Lower lobe of right lung (tissue), 2 donors: ENCODE measurements around the gene LGALS9. TPM values are rescaled to one million over a fixed set of nuclear protein-coding genes. Genes with fewer than 3 reads are reported as not detected.

Source experiments
- ATAC-seq, 2 donors: fragments of 200-7000 bp; cut with Tn5 transposase; one replicate each; pipeline ENCODE4 v1.9.1; 2020 to 2022; ENCODE audit warnings: mild to moderate bottlenecking in 2 of 2, moderate library complexity in 2 of 2
- DNase-seq: peaks from one replicate; pipeline ENCODE4 v3.0.0-alpha.2; 2020
- H3K27ac ChIP-seq: fragments of 200-600 bp; one replicate; pipeline ENCODE4 v1.8.0; 2022
- H3K27me3 ChIP-seq: fragments of 200-600 bp; one replicate; pipeline ENCODE4 v1.8.0; 2022; ENCODE audit warnings: low read depth
- H3K36me3 ChIP-seq: fragments of 200-600 bp; one replicate; pipeline ENCODE4 v1.8.0; 2022; ENCODE audit warnings: mild to moderate bottlenecking
- H3K4me1 ChIP-seq: fragments of 200-600 bp; one replicate; pipeline ENCODE4 v1.8.0; 2022
- H3K4me3 ChIP-seq: fragments of 200-600 bp; one replicate; pipeline ENCODE4 v1.8.0; 2022; ENCODE audit warnings: mild to moderate bottlenecking
- H3K9me3 ChIP-seq: fragments of 200-600 bp; one replicate; pipeline ENCODE4 v1.8.0; 2022
- intact Hi-C: fragments of 100-400 bp; cut with DNase I; formaldehyde crosslinking; loops from one replicate; pipeline ENCODE4 v1.11.0; 2022
- total RNA-seq: library from RNA; stranded (reverse); fragmentation: NEBNext Ultra II Directional; extraction: Animal tissue kit (Norgen Biotek cat#: 25700); gene quantifications from one replicate; pipeline ENCODE4 v1.2.1, GENCODE V29; 2021
- TF ChIP-seq, protein P1 (sequence below): fragments of 200-600 bp; IDR thresholded peaks from one replicate; pipeline ENCODE4 v1.8.0; 2022; ENCODE audit warnings: antibody characterized with exemption, mild to moderate bottlenecking
- donor health status: DM: no; HTN: yes; CAD: no; lungs with severe emphysema.

LGALS9 gene
- total RNA-seq, 1 donor from 2014 or later: 349 TPM

DNA sequence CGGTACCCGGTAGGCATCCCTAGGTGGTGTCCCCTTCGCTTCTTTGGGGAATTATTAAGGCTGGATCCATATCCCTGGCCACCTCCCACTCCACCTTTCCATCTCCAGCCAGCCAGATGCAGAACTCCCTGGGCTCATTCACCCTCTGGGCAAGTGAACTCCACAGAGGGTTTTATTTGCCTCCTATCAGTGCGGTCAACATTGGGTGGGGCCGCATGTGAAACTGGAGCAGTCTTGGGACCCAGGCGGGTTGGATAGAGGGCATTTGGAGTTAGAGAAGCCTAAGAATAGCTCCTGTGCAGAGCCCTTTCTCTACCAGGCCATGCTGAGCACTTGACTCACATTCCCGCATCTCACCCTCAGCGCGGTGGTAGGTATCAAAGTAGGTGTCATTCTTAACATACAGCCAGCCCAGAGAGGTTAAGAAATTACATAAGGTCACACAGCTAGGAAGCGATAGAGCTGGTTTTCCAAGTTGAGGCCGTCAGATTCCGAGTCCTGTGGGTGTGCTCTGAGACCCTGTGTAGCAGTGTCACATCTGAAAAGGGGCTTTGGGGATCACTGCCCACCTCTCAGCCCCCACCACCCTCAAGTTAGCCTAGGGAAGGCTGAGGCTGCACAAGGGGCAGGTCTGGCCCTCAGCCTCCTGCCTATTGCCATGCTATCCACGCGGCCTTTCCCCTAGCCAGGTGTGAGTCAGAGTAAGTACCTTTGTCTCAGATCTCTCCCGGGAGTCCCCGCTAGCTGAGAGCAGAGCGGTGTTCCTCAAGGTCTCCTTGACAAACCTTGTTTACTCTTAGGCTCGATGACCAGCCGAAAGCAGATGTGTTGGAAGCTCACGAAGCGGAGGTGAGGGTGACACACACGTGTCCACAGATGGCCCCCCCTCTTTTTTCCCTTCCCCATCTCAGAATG is 26.9 kb upstream of the LGALS9 start:
- DNase-seq: no peak
- no peak overlapping the region for H3K4me3 ChIP-seq
- no peaks in the 10 kb centered on the region for H3K9me3 ChIP-seq
- ATAC-seq: no peak
- intact Hi-C loops: loop anchor here (10.0 kb wide), 2 partner anchors 249 to 369 kb away; no protein-coding TSS in a partner anchor
- no peak overlapping the region for H3K27ac ChIP-seq
- TF ChIP-seq, protein P1, sequence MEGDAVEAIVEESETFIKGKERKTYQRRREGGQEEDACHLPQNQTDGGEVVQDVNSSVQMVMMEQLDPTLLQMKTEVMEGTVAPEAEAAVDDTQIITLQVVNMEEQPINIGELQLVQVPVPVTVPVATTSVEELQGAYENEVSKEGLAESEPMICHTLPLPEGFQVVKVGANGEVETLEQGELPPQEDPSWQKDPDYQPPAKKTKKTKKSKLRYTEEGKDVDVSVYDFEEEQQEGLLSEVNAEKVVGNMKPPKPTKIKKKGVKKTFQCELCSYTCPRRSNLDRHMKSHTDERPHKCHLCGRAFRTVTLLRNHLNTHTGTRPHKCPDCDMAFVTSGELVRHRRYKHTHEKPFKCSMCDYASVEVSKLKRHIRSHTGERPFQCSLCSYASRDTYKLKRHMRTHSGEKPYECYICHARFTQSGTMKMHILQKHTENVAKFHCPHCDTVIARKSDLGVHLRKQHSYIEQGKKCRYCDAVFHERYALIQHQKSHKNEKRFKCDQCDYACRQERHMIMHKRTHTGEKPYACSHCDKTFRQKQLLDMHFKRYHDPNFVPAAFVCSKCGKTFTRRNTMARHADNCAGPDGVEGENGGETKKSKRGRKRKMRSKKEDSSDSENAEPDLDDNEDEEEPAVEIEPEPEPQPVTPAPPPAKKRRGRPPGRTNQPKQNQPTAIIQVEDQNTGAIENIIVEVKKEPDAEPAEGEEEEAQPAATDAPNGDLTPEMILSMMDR: no peak
- no peaks in the 10 kb centered on the region for H3K27me3 ChIP-seq
- H3K36me3 ChIP-seq: peaks cover 58% of the 10 kb centered on the region
- peaks cover 10% of the 10 kb centered on the region for H3K4me1 ChIP-seq

DNA sequence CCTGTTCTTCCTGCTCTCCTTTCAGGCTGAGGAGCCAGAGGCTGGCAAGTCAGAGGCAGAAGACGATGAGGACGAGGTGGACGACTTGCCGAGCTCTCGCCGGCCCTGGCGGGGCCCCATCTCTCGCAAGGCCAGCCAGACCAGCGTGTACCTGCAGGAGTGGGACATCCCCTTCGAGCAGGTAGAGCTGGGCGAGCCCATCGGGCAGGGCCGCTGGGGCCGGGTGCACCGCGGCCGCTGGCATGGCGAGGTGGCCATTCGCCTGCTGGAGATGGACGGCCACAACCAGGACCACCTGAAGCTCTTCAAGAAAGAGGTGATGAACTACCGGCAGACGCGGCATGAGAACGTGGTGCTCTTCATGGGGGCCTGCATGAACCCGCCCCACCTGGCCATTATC is 25.6 kb upstream of the LGALS9 start:
- intact Hi-C loops: loop anchor here (10.0 kb wide), 2 partner anchors 251 to 371 kb away; no protein-coding TSS in a partner anchor
- no peak overlapping the region for H3K4me3 ChIP-seq
- no peak for ATAC-seq
- H3K27me3 ChIP-seq: no peaks in the 10 kb centered on the region
- H3K36me3 ChIP-seq: peaks cover 68% of the 10 kb centered on the region
- DNase-seq: no peak
- no peak overlapping the region for H3K27ac ChIP-seq
- TF ChIP-seq, protein P1: no peak
- H3K4me1 ChIP-seq: peaks cover 10% of the 10 kb centered on the region
- no peaks in the 10 kb centered on the region for H3K9me3 ChIP-seq

DNA sequence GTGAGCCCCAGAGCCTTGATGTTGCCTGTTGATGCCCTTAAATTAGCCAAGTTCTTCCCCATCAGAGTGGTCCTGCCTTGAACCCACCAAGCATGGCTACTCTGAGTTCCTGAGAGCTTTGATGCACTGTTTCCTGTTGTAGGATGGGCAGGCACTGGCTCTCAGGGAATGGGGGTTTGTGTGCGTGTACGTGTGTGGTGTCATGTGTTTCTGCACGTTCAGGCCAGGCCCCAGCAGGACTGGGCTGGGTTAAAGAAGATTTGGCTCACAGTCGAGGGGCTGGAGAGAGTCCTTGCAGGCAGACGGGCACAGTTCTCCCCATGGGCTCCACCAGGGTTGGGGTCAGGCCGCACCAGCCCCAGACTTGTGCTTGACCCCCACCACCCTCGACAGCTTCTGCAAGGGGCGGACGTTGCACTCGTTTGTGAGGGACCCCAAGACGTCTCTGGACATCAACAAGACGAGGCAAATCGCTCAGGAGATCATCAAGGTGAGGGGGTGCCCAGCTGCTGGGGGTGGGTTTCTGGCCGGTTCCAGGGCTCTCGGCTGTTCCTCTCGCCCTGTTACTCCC is 23.4 kb upstream of the LGALS9 start:
- TF ChIP-seq, protein P1: no peak
- DNase-seq (no peak), ATAC-seq (no peak)
- H3K4me3 ChIP-seq: no peak overlapping the region
- peaks cover 90% of the 10 kb centered on the region for H3K36me3 ChIP-seq
- intact Hi-C loops: loop anchor here (10.0 kb wide), 2 partner anchors 253 to 373 kb away; no protein-coding TSS in a partner anchor
- H3K27me3 ChIP-seq: no peaks in the 10 kb centered on the region
- H3K27ac ChIP-seq: no peak overlapping the region
- no peaks in the 10 kb centered on the region for H3K9me3 ChIP-seq
- no peaks in the 10 kb centered on the region for H3K4me1 ChIP-seq

DNA sequence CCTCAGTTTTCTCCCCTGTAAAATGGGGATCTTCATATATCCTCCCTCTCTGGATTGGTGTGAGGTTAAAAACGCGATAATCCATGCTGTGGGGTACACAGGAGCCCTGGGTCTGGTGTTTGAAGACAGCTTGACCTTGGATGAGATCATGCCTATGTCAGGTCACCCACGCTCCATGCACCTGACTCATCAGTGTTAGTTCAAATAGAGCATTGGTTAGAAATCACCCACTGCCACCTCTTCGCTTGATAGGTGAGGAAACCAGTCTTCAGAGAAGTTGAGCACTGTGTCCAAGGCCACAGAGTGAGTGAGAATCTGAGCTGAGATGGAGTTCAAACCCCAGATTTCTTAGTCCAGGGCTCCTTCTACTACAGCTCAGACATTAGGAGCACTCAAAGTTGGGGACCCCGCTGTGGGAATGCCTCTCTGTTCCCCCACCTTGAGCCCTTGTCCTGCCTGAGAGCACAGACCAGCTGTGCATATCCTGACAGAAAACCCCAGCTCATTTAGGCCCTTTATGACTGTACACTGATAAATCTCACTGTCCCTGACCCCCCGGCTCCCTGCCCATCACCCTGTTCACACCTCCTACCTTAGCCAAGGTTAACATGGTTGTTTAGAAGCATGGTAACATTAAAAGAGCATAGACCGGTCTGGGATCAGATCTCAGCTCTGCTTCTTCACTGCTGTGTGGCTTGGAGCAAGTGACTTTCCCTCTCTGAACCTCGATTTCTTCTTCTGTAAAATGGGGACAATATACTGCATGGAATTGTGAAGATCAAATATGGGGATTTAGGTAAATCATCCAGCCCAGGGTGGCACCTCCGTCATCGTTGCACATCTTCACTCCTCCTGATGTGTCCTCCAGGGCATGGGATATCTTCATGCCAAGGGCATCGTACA is 22.4 kb upstream of the LGALS9 start:
- intact Hi-C loops: loop anchor here (10.0 kb wide), 2 partner anchors 254 to 374 kb away; no protein-coding TSS in a partner anchor
- TF ChIP-seq, protein P1: no peak
- no peak for ATAC-seq
- no peaks in the 10 kb centered on the region for H3K27me3 ChIP-seq
- no peak overlapping the region for H3K27ac ChIP-seq
- no peak for DNase-seq
- H3K4me3 ChIP-seq: no peak overlapping the region
- no peaks in the 10 kb centered on the region for H3K9me3 ChIP-seq
- H3K36me3 ChIP-seq: peaks cover 100% of the 10 kb centered on the region
- H3K4me1 ChIP-seq: no peaks in the 10 kb centered on the region
